Measurements from ENCODE around the gene NELFE.

- no peak for TF ChIP-seq GATA2 (IDR thresholded peaks at IDR 0.05; ENCODE audit: low read depth, low read length)
- no peak for TF ChIP-seq GATA3 (IDR thresholded peaks at IDR 0.05; ENCODE audit: low read depth, low read length)
Observed at GRCh38 chr6:31922942-31923341, 35.8 kb downstream of the NELFE start.

Data from SH-SY5Y (cell line).